ENCODE measurements around the gene CDON.

The CDON gene

GRCh38 chr11:125950178-125950490 is 112.5 kb downstream of the CDON start:
- H3K4me3 ChIP-seq (ENCODE audit: low read depth, low read length): no peak overlapping the region
- no peak for TF ChIP-seq CTCF (IDR thresholded peaks at IDR 0.05; ENCODE audit: control insufficient read depth, extremely low read depth, insufficient read depth)
- no peak for DNase-seq (ENCODE audit: low read depth)

GRCh38 chr11:125949271-125950177 is 113.1 kb downstream of the CDON start:
- DNase-seq (ENCODE audit: low read depth): no peak
- TF ChIP-seq CTCF (IDR thresholded peaks at IDR 0.05; ENCODE audit: control insufficient read depth, extremely low read depth, insufficient read depth): no peak
- no peak overlapping the region for H3K4me3 ChIP-seq (ENCODE audit: low read depth, low read length)

GRCh38 chr11:125948278-125949051 is 114.2 kb downstream of the CDON start:
- no peak for TF ChIP-seq CTCF (IDR thresholded peaks at IDR 0.05; ENCODE audit: control insufficient read depth, extremely low read depth, insufficient read depth)
- DNase-seq (ENCODE audit: low read depth): no peak
- H3K4me3 ChIP-seq (ENCODE audit: low read depth, low read length): no peak overlapping the region

- H3K4me3 ChIP-seq (ENCODE audit: low read depth, low read length): no peak overlapping the region
- no peak for TF ChIP-seq CTCF (IDR thresholded peaks at IDR 0.05; ENCODE audit: control insufficient read depth, extremely low read depth, insufficient read depth)
- DNase-seq (ENCODE audit: low read depth): no peak
These were observed 115.0 kb downstream of the CDON start for GRCh38 chr11:125947419-125948277.

GRCh38 chr11:125946712-125947418 is 115.8 kb downstream of the CDON start:
- no peak overlapping the region for H3K4me3 ChIP-seq (ENCODE audit: low read depth, low read length)
- TF ChIP-seq CTCF (IDR thresholded peaks at IDR 0.05; ENCODE audit: control insufficient read depth, extremely low read depth, insufficient read depth): no peak
- DNase-seq (ENCODE audit: low read depth): no peak

All from LNCaP clone FGC (cell line).